Peyer's patch (tissue), 4 donors: ENCODE data around the gene RBM18. TPM values are rescaled to one million over a fixed set of nuclear protein-coding genes. Genes with fewer than 3 reads are reported as not detected.
A peak's percentile ranks its signal among the peaks of the same experiment; 100 is the strongest.

Source experiments
- DNase-seq, 3 donors: peaks; one replicate each; pipeline ENCODE4 v3.0.0-alpha.2; 2017 to 2019
- H3K27ac ChIP-seq, 4 donors: fragments of 200-600 bp; sonication (generic); one replicate each; pipeline ENCODE4 v1.5.1; 2016 to 2019
- H3K27me3 ChIP-seq, 2 donors: fragments of 200-600 bp; sonication (generic); one replicate each; pipeline ENCODE4 v1.5.1; 2019
- H3K36me3 ChIP-seq, 3 donors: fragments of 200-600 bp; sonication (generic); one replicate each; pipeline ENCODE4 v1.5.1; 2016 to 2019
- H3K4me1 ChIP-seq, 4 donors: fragments of 200-600 bp; sonication (generic); one replicate each; pipeline ENCODE4 v1.5.1; 2016 to 2019
- H3K4me3 ChIP-seq, 4 donors: fragments of 200-600 bp; sonication (generic); 1 replicate in 3 of 4; 2 replicates in 1 of 4; pipeline ENCODE4 v1.5.1; 2016 to 2019; ENCODE audit warnings: mild to moderate bottlenecking in 1 of 4
- H3K9me3 ChIP-seq, 4 donors: fragments of 200-600 bp; sonication (generic); one replicate each; pipeline ENCODE4 v1.5.1; 2016 to 2019; ENCODE audit warnings: mild to moderate bottlenecking in 1 of 4
- CTCF ChIP-seq, 6 experiments: fragments of 450-650 bp in 4 of 6; fragments of 200-600 bp in 2 of 6; sonication (generic) in 1 of 6; IDR thresholded peaks; one replicate each; pipeline ENCODE4 v1.5.1; 2017 to 2019; ENCODE audit warnings: antibody characterized with exemption in 6 of 6, mild to moderate bottlenecking in 3 of 6, moderate library complexity in 1 of 6
- POLR2A ChIP-seq, 2 donors: fragments of 450-650 bp; IDR thresholded peaks; one replicate each; pipeline ENCODE4 v1.5.1; 2017; ENCODE audit warnings: antibody characterized with exemption in 2 of 2, mild to moderate bottlenecking in 2 of 2, moderate library complexity in 2 of 2
- total RNA-seq, 4 donors: library from RNA; depleted of rRNA; stranded (reverse); fragments of >200 nt; gene quantifications; one replicate each; pipeline ENCODE4 v1.1.0, GENCODE V29; 2016

RBM18 gene
- total RNA-seq: 10 to 100 TPM in 1 of 4 donors, 1 to 10 TPM in 3; 4.5 to 37.1 (median 7.5) TPM

DNA sequence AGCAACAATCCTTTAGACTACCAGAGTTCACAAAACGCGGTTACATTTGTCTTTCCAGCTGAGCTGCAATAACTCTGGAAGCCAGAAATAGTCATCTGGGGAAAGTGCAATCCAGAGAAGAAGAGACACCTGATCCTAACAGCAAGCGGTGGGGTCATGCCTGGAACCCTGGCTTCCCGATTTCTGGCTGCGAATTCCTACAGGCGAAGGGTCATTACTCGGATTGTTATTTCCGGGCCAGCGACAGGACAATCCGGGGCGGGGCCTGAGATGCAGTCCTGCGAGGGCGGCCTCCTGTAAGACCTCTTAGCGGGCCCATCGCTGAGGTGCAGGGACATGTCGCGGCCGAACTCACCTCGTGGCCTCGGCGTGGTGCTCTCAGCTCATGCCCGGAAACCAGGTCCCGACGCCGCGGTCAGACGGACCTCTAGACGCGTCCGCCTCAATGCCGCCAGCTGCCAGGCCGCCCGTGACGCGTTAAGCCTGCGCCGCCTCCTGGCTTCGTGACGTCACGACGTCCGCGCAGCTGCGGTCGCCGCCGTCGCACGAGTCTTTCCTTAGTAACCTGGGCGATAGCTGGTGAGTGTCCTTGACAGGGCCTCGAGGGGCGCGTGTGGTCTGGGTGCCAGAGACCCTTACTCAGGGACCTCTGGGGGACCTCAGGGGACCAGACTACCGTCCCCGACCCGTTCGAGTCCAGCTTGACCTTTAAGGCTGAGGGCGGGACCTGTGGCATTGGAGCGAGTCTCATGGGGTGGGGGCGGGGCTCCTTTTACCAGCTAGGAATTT lies at the start of gene RBM18, which contains the start of gene MRRF:
Gene RBM18 (minus strand): TSS at position 481 of the 789 bp plus-strand sequence. CDS start 3,348 bp downstream, outside the sequence.
Gene MRRF (plus strand): TSS at position 523 of the 789 bp plus-strand sequence. CDS start 6,010 bp downstream, outside the sequence.
- no peaks in the 10 kb centered on the region for H3K9me3 ChIP-seq
- H3K4me1 ChIP-seq: peaks cover 0 to 31% (median 6%) of the 10 kb centered on the region in 4 donors
- H3K4me3 ChIP-seq: peak within 1 kb of the TSS; percentile 62 to 87 (median 80)

DNA sequence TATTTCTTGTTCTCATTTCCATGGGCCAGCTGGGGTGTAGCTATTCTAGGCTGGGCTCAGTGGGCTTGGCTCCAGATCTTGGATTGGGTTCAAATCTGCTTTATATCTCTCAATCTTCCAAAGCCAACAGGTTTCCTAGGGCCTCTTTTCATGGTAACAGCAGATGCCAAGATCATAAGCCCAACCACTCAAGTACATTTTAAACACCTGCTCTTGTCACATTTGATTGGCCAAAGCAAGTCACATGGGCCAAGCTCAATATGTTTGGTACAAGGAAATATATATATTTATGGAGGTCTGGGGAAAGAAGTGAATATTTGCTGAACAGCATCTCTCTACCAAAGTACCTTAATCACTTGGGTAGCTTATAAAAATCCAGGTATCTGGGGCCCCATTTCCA lies 49.5 kb upstream of the RBM18 start:
- TF ChIP-seq CTCF (IDR thresholded peaks at IDR 0.05) (no peak), POLR2A (IDR thresholded peaks at IDR 0.05) (no peak)
- DNase-seq: no peak
- H3K36me3 ChIP-seq: peaks cover 0 to 41% (median 0%) of the 10 kb centered on the region in 3 donors
- no peak overlapping the region for H3K4me3 ChIP-seq
- H3K27ac ChIP-seq: no peak overlapping the region
- no peaks in the 10 kb centered on the region for H3K9me3 ChIP-seq
- no peaks in the 10 kb centered on the region for H3K4me1 ChIP-seq
- H3K27me3 ChIP-seq: no peaks in the 10 kb centered on the region

More for the DNA sequence above, at the start of gene RBM18, which contains the start of gene MRRF:
- TF ChIP-seq POLR2A (IDR thresholded peaks at IDR 0.05) (peak; percentile 62 to 69), CTCF (IDR thresholded peaks at IDR 0.05) (peak in 1 of 6 experiments; percentile 8)
- Histone ChIP-seq H3K36me3 (peaks cover 0 to 21% (median 0%) of the 10 kb centered on the region in 3 donors), H3K27me3 (no peaks in the 10 kb centered on the region), H3K27ac (peak within 1 kb of the TSS; percentile 89 to 95 (median 92))
- peak; percentile 91 to 96 (median 96) for DNase-seq

- Histone ChIP-seq H3K9me3 (no peaks in the 10 kb centered on the region), H3K4me1 (no peaks in the 10 kb centered on the region), H3K27me3 (no peaks in the 10 kb centered on the region), H3K36me3 (peaks cover 0 to 67% (median 0%) of the 10 kb centered on the region in 3 donors), H3K27ac (no peak overlapping the region), H3K4me3 (no peak overlapping the region)
- no peak for DNase-seq
- TF ChIP-seq CTCF (IDR thresholded peaks at IDR 0.05): no peak
- TF ChIP-seq POLR2A (IDR thresholded peaks at IDR 0.05): no peak
Observed at GRCh38 chr9:122309861-122310260, 45.2 kb upstream of the RBM18 start.

DNA sequence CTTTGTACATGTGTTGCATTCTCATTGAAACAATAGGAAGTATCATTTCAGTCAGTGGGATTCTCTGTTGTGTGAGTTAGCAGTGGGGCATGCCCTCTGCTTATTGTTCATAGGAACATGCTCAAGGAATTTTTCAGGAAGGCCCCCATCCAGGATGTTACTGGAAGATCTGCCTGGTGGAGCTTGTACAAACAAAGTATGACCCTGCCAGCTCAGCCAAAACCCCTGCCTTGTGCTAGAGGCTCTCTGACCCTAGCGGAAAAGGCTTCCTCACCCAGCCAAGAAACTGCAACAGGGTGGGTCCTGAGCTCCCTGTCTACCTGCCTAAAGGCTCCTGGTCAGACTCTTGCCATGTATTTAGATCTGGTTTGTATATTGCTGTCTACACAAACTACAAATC lies 43.3 kb upstream of the RBM18 start:
- no peak for DNase-seq

DNA sequence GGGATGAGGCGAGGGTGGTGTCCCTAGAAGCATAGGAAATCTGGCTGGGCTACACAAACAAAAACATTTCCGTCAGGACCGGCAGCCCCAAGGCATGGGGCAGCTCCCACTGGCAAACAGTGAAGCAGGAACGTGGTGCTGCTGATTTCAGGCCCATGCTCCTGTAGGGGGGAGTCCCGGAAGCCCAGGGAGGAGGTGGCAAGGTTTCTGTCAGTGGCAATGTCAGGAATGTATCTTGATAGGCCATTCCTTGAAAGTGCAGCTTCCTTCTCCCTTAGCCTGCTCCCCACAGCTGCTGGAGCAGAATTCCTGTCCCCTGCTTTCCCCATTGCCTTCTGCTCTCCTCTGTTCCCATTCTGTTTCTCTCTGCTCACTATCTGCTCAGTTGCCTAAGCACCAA lies 42.4 kb upstream of the RBM18 start:
- no peak for TF ChIP-seq POLR2A (IDR thresholded peaks at IDR 0.05)
- TF ChIP-seq CTCF (IDR thresholded peaks at IDR 0.05): no peak
- Histone ChIP-seq H3K4me1 (no peaks in the 10 kb centered on the region), H3K27me3 (no peaks in the 10 kb centered on the region), H3K9me3 (no peaks in the 10 kb centered on the region), H3K27ac (peak overlapping the region in 1 of 4 donors; percentile 18), H3K4me3 (no peak overlapping the region), H3K36me3 (peaks cover 0 to 51% (median 0%) of the 10 kb centered on the region in 3 donors)
- DNase-seq: no peak

More for the DNA sequence above, 43.3 kb upstream of the RBM18 start:
- Histone ChIP-seq H3K4me1 (no peaks in the 10 kb centered on the region), H3K4me3 (no peak overlapping the region), H3K9me3 (no peaks in the 10 kb centered on the region), H3K27ac (peak overlapping the region in 1 of 4 donors; percentile 18), H3K36me3 (peaks cover 0 to 56% (median 0%) of the 10 kb centered on the region in 3 donors), H3K27me3 (no peaks in the 10 kb centered on the region)
- TF ChIP-seq POLR2A (IDR thresholded peaks at IDR 0.05): no peak
- no peak for TF ChIP-seq CTCF (IDR thresholded peaks at IDR 0.05)
